Activated CD4-positive, alpha-beta T cell treated with anti-CD3 and anti-CD28 coated beads, Interleukin-2, amount 10 ng/mL, durations not matched to agents 24 days and 14 days (primary cell): Measurements from ENCODE around the gene GLS. TPM values are rescaled to one million over a fixed set of nuclear protein-coding genes. Genes with fewer than 3 reads are reported as not detected.
"Not testable (repeated sequence)": the region's sequence is repeated elsewhere in the genome, so short reads cannot be mapped to it uniquely, and the experiment has no call there.

Experiments used
- DNase-seq: peaks from one replicate; pipeline ENCODE4 v3.0.0; 2022
- H3K27ac Mint-ChIP-seq: one replicate; pipeline ENCODE4 v1.8.0; 2022; ENCODE audit warnings: mild to moderate bottlenecking, mixed read lengths
- H3K27me3 Mint-ChIP-seq: one replicate; pipeline ENCODE4 v1.8.0; 2022; ENCODE audit warnings: mixed read lengths
- H3K36me3 Mint-ChIP-seq: one replicate; pipeline ENCODE4 v1.8.0; 2022; ENCODE audit warnings: low read depth, mild to moderate bottlenecking, mixed read lengths
- H3K4me1 Mint-ChIP-seq: one replicate; pipeline ENCODE4 v1.8.0; 2021; ENCODE audit warnings: mixed read lengths
- H3K4me3 Mint-ChIP-seq: one replicate; pipeline ENCODE4 v1.8.0; 2022; ENCODE audit warnings: mild to moderate bottlenecking, moderate library complexity, mixed read lengths
- H3K9me3 Mint-ChIP-seq: one replicate; pipeline ENCODE4 v1.8.0; 2021; ENCODE audit warnings: mixed read lengths
- intact Hi-C: fragments of 100-400 bp; cut with micrococcal nuclease; formaldehyde crosslinking; loops from one replicate; pipeline ENCODE4 v1.15.1; 2023
- total RNA-seq: library from RNA; stranded (reverse); gene quantifications from 2 replicates; pipeline ENCODE4 v1.2.3, GENCODE V29; 2022

The GLS gene
- total RNA-seq, 1 donor from 2014 or later = 266 TPM

DNA sequence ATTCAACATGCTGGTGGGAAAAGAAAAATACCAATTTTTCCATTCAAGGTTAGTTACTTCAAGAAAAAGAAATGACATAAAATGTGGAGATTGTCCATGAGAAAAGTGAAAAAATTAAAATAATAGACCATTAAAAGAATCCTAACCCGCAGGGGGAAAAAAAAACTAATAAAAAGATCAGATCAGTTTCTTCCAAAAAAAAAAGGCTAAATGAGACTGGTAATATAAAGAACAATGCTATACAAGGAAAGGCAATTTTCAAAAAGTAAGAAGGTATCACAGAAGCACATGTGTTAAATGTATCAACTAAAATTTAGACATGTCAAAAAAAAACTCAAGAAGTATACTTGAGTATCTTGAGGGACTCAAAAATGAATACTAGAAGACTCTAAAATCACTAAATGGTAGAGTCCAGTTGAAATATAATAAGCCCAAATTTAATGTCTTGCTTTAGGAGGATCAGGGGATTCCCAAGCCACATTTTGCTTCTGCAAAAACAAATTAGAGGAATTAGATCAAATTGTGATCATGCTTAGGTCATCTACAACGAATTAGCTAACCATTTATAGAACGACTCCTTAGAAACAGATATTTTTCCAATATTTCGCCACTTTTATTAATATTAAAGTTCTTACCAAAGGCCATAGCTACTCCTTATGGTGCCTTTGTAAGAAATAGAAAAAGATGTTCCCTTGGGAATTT lies 35.8 kb upstream of the GLS start:
- intact Hi-C loops = loop anchor here (1.0 to 2.0 kb wide), 7 partner anchors 37 to 310 kb away; partner anchors contain the start of gene NEMP2
- peaks cover 2% of the 10 kb centered on the region for H3K36me3 Mint-ChIP-seq
- peak overlapping the region; percentile 24 for H3K4me3 Mint-ChIP-seq
- H3K27ac Mint-ChIP-seq = peak overlapping the region; percentile 87
- DNase-seq = no peak
- H3K4me1 Mint-ChIP-seq = peaks cover 25% of the 10 kb centered on the region
- no peaks in the 10 kb centered on the region for H3K27me3 Mint-ChIP-seq
- no peaks in the 10 kb centered on the region for H3K9me3 Mint-ChIP-seq

DNA sequence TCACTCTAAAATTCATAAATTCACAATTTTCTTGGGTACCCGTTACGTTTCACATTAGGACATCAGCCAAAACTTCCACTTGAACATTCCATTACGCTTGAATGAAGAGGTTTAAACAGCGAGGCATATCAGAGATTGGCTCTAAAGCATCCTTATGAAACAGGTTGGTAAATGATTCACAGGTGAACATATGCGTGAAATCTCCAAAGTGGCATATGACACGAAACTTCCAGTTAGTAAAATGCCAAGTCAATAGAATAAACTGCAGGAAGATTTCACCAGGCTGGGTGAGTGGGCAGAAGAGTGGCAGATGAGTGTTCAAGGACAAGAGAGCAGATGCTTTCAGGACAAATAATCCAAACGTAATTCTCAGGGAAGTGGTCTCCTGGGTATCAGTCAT lies 33.9 kb upstream of the GLS start:
- H3K27ac Mint-ChIP-seq = no peak overlapping the region
- H3K4me1 Mint-ChIP-seq = peaks cover 22% of the 10 kb centered on the region
- H3K36me3 Mint-ChIP-seq = no peaks in the 10 kb centered on the region
- no peaks in the 10 kb centered on the region for H3K27me3 Mint-ChIP-seq
- no peak for DNase-seq
- intact Hi-C loops = no loop called here
- no peak overlapping the region for H3K4me3 Mint-ChIP-seq
- no peaks in the 10 kb centered on the region for H3K9me3 Mint-ChIP-seq

DNA sequence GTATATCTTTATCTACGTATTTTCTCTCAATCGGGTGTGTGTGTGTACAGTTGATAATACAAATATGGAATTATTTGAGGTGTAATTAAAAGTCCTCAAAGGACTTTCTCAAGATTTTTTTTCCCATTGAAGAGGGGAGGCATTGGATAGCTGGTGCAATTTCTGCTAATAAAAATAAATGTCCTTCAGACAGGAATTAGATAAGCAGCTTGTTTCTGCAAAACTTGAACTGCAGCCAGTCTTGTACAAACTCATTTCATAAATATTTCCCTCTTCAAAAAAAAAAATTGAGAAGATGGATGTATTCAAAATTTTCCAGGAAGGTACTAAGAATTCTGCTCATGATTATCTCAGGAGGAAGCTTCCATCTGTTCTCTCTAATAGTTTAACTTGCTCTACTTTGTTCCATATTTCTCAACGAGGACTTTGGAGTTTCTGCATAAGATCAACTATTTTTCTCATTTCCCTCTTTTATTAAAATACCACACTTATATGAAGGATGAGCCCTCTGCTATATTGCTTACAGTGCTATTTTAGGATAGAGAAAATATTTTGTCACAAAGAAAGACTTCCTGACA lies 33.0 kb upstream of the GLS start:
- no peak overlapping the region for H3K4me3 Mint-ChIP-seq
- H3K9me3 Mint-ChIP-seq = no peaks in the 10 kb centered on the region
- intact Hi-C loops = no loop called here
- H3K4me1 Mint-ChIP-seq = peaks cover 15% of the 10 kb centered on the region
- DNase-seq = no peak
- H3K27ac Mint-ChIP-seq = no peak overlapping the region
- H3K27me3 Mint-ChIP-seq = no peaks in the 10 kb centered on the region
- no peaks in the 10 kb centered on the region for H3K36me3 Mint-ChIP-seq

DNA sequence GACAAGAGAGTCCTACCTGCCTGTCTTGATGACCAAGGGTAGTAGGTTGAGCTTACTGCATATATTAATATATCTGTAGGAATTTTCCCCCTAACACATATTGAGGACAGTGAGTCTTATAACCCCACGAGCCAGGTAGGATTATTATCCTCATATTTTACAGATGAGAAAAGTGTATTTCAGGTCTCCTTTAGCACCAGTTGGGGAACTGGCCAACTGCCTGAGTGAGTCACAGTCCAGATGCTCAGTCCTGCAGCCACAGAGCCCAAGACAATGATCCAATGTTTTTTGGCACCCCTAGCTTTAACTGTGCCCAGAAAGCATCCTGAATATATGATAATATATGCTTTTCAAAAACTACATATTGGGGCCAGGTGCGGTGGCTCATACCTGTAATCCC lies 30.8 kb upstream of the GLS start:
- H3K9me3 Mint-ChIP-seq = no peaks in the 10 kb centered on the region
- H3K27ac Mint-ChIP-seq = no peak overlapping the region
- DNase-seq = no peak
- intact Hi-C loops = loop anchor here (5.0 kb wide), 1 partner anchor 98 kb away; no protein-coding TSS in a partner anchor
- H3K27me3 Mint-ChIP-seq = no peaks in the 10 kb centered on the region
- H3K36me3 Mint-ChIP-seq = no peaks in the 10 kb centered on the region
- no peak overlapping the region for H3K4me3 Mint-ChIP-seq
- peaks cover 6% of the 10 kb centered on the region for H3K4me1 Mint-ChIP-seq

DNA sequence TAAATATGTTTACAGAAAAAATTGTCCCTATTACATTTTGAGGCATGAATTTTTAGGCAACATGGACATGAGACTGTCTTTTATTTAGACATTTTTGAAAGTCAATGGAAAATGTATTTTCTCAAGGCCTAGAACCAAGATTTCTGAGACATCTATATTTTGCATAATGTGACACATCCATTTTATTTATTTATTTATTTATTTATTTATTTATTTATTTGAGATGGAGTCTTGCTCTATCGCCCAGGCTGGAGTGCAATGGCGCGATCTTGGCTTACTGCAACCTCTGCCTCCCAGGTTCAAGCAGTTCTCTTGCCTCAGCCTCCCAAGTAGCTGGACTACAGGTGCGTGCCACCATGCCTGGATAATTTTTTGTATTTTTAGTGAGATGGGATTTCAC lies 27.6 kb upstream of the GLS start:
- intact Hi-C loops = loop anchor here (5.0 kb wide), 1 partner anchor 94 kb away; no protein-coding TSS in a partner anchor

GRCh38 chr2:190853531-190854383 lies 26.9 kb upstream of the GLS start:
- Mint-ChIP-seq H3K9me3 (no peaks in the 10 kb centered on the region), H3K27ac (no peak overlapping the region), H3K4me1 (peaks cover 4% of the 10 kb centered on the region), H3K27me3 (no peaks in the 10 kb centered on the region), H3K36me3 (no peaks in the 10 kb centered on the region), H3K4me3 (no peak overlapping the region)
- intact Hi-C loops = loop anchor here (5.0 kb wide), 1 partner anchor 94 kb away; no protein-coding TSS in a partner anchor
- DNase-seq = no peak

More for the DNA sequence above, 27.6 kb upstream of the GLS start:
- not testable (repeated sequence) for H3K27ac Mint-ChIP-seq, DNase-seq, H3K36me3 Mint-ChIP-seq, H3K27me3 Mint-ChIP-seq, H3K4me1 Mint-ChIP-seq, H3K4me3 Mint-ChIP-seq, H3K9me3 Mint-ChIP-seq

GRCh38 chr2:190854726-190855125 lies 25.9 kb upstream of the GLS start:
- Mint-ChIP-seq H3K4me1 (peaks cover 4% of the 10 kb centered on the region), H3K36me3 (no peaks in the 10 kb centered on the region), H3K4me3 (no peak overlapping the region), H3K27ac (no peak overlapping the region), H3K27me3 (peaks cover 2% of the 10 kb centered on the region), H3K9me3 (no peaks in the 10 kb centered on the region)
- intact Hi-C loops = loop anchor here (5.0 kb wide), 1 partner anchor 93 kb away; no protein-coding TSS in a partner anchor
- DNase-seq = no peak

- intact Hi-C loops = no loop called here
- Mint-ChIP-seq H3K27me3 (peaks cover 2% of the 10 kb centered on the region), H3K4me1 (peaks cover 4% of the 10 kb centered on the region), H3K9me3 (peaks cover 3% of the 10 kb centered on the region), H3K27ac (no peak overlapping the region), H3K4me3 (no peak overlapping the region), H3K36me3 (peaks cover 2% of the 10 kb centered on the region)
- DNase-seq = no peak
These were observed 25.4 kb upstream of the GLS start for GRCh38 chr2:190855245-190855644.

DNA sequence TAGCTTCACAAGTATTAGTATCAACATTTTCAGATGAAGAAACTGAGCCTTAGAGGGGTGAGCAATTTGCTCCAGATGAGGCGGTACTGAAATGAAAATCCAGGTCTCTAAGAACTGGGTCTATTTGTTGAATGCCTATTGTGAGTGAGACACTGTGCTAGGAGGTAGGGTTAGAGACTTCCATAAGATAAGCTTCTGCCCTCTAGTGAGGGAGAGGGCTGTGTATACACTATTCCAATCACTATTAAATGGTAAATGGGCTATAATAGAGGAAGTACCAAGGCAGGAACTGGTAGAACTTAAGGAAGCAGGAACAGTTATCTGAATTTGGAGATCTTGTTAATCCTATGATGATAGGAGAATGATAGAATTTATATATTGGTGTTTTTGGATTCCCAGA lies 23.6 kb upstream of the GLS start:
- Mint-ChIP-seq H3K4me1 (peaks cover 2% of the 10 kb centered on the region), H3K36me3 (peaks cover 3% of the 10 kb centered on the region), H3K9me3 (peaks cover 4% of the 10 kb centered on the region), H3K4me3 (no peak overlapping the region), H3K27me3 (peaks cover 2% of the 10 kb centered on the region), H3K27ac (no peak overlapping the region)
- intact Hi-C loops = no loop called here
- no peak for DNase-seq

- H3K36me3 Mint-ChIP-seq = peaks cover 6% of the 10 kb centered on the region
- H3K27ac Mint-ChIP-seq = no peak overlapping the region
- H3K27me3 Mint-ChIP-seq = peaks cover 2% of the 10 kb centered on the region
- H3K4me3 Mint-ChIP-seq = no peak overlapping the region
- no peak for DNase-seq
- H3K9me3 Mint-ChIP-seq = peaks cover 4% of the 10 kb centered on the region
- peaks cover 7% of the 10 kb centered on the region for H3K4me1 Mint-ChIP-seq
- intact Hi-C loops = no loop called here
These were observed 21.8 kb upstream of the GLS start for GRCh38 chr2:190858817-190859216.

- Mint-ChIP-seq H3K4me3 (no peak overlapping the region), H3K4me1 (peaks cover 5% of the 10 kb centered on the region), H3K27ac (no peak overlapping the region), H3K27me3 (peaks cover 2% of the 10 kb centered on the region), H3K9me3 (peaks cover 4% of the 10 kb centered on the region), H3K36me3 (peaks cover 6% of the 10 kb centered on the region)
- no peak for DNase-seq
- intact Hi-C loops = no loop called here
These were observed 21.0 kb upstream of the GLS start for GRCh38 chr2:190859347-190860297.

DNA sequence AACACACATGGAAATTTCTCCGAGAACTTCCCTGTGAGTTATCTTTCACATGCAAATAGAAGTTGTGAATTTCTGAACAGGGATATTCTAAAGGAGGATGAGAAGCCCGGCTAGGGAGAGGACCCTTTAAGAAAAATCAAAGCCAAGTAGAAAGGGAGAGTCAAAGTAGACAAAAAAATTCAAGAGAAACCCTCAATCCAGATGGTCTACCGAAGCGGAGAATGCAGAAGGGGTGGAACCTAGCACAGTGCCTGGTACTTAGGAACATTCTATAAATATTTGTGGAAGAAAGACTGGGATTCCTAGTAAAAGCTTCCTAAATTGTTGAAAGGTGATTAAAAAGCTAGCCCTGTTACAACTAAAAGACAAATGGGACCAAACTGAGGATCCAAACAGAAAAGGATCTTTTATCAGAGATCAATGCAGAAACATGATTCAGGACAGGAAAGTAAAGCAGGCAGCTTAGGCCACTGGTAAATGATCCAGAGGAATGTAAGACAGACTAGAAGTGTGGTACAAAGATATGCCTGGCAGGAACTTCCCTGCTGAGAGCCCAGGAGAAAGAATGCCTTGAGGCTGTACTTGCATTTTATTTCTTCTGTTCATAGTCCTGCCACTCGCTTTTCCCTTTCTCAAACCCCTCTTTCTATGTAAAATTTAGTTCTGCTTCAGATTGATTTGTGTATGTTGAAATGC lies 19.5 kb upstream of the GLS start:
- no peak for DNase-seq
- Mint-ChIP-seq H3K9me3 (peaks cover 4% of the 10 kb centered on the region), H3K4me3 (no peak overlapping the region), H3K36me3 (peaks cover 6% of the 10 kb centered on the region), H3K4me1 (peaks cover 5% of the 10 kb centered on the region), H3K27ac (no peak overlapping the region), H3K27me3 (peaks cover 2% of the 10 kb centered on the region)
- intact Hi-C loops = no loop called here

- H3K36me3 Mint-ChIP-seq, H3K9me3 Mint-ChIP-seq, H3K27ac Mint-ChIP-seq, H3K4me3 Mint-ChIP-seq, H3K27me3 Mint-ChIP-seq, H3K4me1 Mint-ChIP-seq, DNase-seq: not testable (repeated sequence)
- intact Hi-C loops = loop anchor here (2.0 kb wide), 1 partner anchor 15 kb away; no protein-coding TSS in a partner anchor
These were observed 18.5 kb upstream of the GLS start for GRCh38 chr2:190862128-190862527.
